Stimulated activated CD4-positive, alpha-beta T cell treated with anti-CD3 and anti-CD28 coated beads, Interleukin-4, amount 100 ng/mL, for 4 hours (primary cell): Measurements from ENCODE around the gene PRKAG2.
"Not testable (repeated sequence)": the region's sequence is repeated elsewhere in the genome, so short reads cannot be mapped to it uniquely, and the experiment has no call there.

ENCODE experiments used
- DNase-seq, 2 experiments: peaks; one replicate each; pipeline ENCODE4 v3.0.0-alpha.2; 2020

Gene PRKAG2

GRCh38 chr7:151782256-151782597, 94.7 kb downstream of the PRKAG2 start:
- not testable (repeated sequence) for DNase-seq

DNA sequence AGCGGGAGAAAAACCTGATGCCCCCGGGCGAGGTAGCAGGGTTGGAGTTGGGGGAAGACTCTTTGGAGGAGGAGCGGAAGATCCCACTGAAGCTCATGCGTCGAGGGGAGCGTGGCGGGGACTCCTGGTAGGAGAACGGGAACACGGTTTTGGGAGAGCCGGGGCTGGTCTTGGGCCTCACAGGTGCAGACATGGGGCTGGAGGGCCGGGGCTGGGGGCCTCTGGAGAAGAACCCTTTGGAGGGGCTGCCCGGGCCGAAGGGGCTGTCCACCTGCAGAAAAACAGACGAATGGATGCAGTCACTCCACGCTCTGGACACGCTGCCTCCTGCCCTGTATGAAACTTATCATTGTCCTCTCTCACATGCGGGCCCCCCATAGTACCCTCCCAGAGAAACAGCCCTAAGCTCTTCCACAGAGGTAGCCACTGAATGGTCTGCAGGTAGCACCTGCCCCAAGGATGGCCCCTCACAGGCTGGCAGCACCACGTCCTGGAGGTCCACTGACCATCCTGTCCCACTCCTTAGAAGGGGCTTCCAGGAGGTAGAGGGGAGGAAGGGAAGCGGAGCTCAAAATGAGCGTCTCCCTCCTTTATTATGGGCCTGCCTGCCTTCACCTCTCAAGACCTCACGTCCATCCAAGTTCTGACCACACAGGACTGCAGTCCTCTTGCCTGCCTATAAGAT, 95.6 kb downstream of the PRKAG2 start:
- no peak for DNase-seq

- no peak for DNase-seq
Measured at GRCh38 chr7:151780631-151781030, 96.3 kb downstream of the PRKAG2 start.

DNA sequence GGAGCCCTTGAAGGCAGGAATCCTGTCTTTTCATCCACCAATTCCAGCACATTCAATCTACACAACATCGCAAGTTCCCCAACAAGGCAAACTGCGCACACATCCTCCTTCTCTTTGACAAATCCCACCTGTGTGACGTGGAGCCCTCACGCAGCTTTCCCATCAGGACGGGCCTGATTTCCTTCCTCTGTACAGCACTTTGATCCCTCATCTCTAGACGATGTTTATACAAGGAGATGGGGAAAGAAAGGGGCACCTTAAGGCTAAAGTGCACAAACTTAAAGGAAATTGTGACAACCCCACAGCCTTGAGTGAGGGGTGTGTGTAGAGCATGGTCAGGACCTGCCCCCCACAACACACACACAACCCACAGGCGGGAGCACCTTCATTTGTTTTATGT, 97.2 kb downstream of the PRKAG2 start:
- DNase-seq, result no peak

- no peak for DNase-seq
Measured at GRCh38 chr7:151779255-151779654, 97.7 kb downstream of the PRKAG2 start.

GRCh38 chr7:151777908-151778670, 98.8 kb downstream of the PRKAG2 start:
- no peak for DNase-seq

- no peak for DNase-seq
Measured at GRCh38 chr7:151777495-151777880, 99.4 kb downstream of the PRKAG2 start.

DNA sequence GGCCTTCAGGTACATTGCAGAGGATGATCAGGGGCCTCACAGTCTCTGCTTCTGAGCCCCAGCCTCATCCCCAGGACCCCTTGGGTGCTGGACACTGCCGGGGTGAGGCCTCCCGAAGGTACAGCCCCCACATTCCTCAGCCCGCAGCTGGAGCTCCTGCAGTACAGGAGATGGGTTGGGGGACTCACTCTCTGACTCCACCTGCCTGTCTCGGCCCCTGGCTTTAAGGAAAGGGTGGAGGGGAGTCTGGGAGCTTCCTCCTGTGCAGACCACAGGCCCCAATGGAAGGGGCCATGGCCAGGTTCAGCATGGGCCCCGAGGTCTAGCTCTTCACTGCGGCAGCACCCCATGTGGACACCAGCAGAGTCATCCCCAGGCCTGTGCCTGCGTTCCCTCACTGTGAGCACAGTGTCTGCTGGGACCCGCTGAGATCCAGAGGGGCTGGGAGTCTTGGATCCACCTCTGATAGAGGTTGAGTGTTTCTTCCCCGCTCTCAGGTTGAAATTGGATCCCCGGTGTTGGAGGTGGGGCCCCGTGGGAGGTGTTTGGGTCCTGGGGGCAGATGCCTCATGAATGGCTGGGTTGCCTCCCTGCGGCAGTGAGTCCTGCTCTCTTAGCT, 99.9 kb downstream of the PRKAG2 start:
- no peak for DNase-seq

GRCh38 chr7:151776446-151776845, 100.5 kb downstream of the PRKAG2 start:
- DNase-seq, result no peak

GRCh38 chr7:151775547-151776443, 101.1 kb downstream of the PRKAG2 start:
- no peak for DNase-seq

- no peak for DNase-seq
Measured at GRCh38 chr7:151774951-151775350, 102.0 kb downstream of the PRKAG2 start.

- no peak for DNase-seq
Measured at GRCh38 chr7:151773797-151774196, 103.1 kb downstream of the PRKAG2 start.

- DNase-seq, result no peak
Measured at GRCh38 chr7:151770232-151770631, 106.7 kb downstream of the PRKAG2 start.

GRCh38 chr7:151769188-151769821, 107.6 kb downstream of the PRKAG2 start:
- peak in 1 of 2 experiments; percentile 39 for DNase-seq

DNA sequence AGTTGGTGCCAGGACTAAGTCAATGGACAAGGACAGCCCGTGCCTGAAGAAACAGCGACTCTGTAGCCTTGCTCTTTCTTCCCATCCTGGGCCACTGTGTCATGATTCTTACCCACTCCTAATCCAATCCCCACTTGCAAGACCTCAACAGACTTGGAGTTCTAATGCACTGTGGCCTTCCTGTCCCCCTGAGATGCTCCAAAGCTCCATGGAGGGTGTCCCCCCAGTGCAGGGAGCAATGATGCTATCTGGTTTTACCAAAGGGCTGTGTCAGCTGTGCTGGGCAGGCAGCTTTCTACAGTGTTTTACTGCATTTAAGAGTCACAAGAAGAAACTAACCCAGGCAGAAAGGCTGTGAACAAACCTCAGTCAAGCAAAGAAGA, 108.1 kb downstream of the PRKAG2 start:
- DNase-seq, result no peak

GRCh38 chr7:151767557-151767956, 109.4 kb downstream of the PRKAG2 start:
- no peak for DNase-seq

- DNase-seq, result no peak
Measured at GRCh38 chr7:151764056-151764920, 112.6 kb downstream of the PRKAG2 start.

DNA sequence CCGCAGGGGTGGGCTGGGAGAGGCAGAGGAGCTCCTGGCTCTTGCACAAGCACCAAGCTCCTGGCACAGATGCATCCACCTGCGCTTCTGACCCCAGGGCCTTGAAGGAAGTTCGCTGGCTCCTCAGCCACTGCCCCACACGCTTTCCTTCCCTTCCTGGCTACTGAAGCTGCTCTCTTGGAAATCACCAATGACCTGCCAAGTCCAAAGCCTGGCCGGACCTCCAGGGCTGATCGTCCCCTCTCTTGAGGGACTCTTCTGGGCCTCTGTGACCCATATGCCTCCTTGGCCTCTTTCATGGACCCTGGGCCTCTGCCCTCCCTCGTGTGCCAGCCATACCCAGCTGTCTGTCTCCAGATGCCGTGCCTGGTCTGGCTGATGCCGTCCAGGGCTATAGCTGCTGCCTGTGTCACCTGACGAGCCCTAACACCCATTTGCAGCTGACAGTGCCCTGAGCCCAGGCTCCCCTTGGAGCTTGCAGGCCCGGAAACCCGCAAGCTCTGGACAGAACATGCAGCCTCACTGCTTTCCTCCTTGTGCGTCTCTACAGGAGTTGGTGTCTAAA, 113.4 kb downstream of the PRKAG2 start:
- DNase-seq, result no peak

GRCh38 chr7:151762583-151763245, 114.2 kb downstream of the PRKAG2 start:
- no peak for DNase-seq

DNA sequence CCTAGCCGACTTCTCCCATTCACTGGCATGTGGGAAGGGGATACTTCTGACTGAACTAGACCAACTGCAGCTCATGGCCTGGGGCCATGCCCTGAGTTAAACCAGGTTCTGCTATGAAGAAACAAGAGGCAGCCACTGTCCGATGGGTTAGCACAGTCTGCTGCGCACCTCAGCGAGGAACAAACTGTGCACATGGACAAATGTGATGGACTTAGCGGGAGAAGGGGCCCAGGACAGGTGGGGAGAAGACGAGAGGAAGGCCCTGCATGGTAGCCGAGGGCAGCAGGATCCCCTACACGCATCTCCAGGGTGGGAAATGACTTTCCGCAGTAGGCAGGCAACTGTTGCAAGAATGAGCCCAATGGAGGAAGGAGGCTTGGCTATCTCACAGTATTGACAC, 115.0 kb downstream of the PRKAG2 start:
- no peak for DNase-seq

- DNase-seq, result no peak
Measured at GRCh38 chr7:151761231-151761630, 115.7 kb downstream of the PRKAG2 start.
